Activated effector memory CD4-positive, alpha-beta T cell treated with anti-CD3 and anti-CD28 coated beads, Interleukin-2, amount 50 U/mL, for 16 hours (primary cell): Measurements from ENCODE around the gene ITGB5.
"Not testable (repeated sequence)": the region's sequence is repeated elsewhere in the genome, so short reads cannot be mapped to it uniquely, and the experiment has no call there.

Experiments used
- DNase-seq: peaks from one replicate; pipeline ENCODE4 v3.0.0-alpha.2; 2020

The ITGB5 gene

GRCh38 chr3:124833710-124834332 is 53.3 kb downstream of the ITGB5 start:
- no peak for DNase-seq

DNA sequence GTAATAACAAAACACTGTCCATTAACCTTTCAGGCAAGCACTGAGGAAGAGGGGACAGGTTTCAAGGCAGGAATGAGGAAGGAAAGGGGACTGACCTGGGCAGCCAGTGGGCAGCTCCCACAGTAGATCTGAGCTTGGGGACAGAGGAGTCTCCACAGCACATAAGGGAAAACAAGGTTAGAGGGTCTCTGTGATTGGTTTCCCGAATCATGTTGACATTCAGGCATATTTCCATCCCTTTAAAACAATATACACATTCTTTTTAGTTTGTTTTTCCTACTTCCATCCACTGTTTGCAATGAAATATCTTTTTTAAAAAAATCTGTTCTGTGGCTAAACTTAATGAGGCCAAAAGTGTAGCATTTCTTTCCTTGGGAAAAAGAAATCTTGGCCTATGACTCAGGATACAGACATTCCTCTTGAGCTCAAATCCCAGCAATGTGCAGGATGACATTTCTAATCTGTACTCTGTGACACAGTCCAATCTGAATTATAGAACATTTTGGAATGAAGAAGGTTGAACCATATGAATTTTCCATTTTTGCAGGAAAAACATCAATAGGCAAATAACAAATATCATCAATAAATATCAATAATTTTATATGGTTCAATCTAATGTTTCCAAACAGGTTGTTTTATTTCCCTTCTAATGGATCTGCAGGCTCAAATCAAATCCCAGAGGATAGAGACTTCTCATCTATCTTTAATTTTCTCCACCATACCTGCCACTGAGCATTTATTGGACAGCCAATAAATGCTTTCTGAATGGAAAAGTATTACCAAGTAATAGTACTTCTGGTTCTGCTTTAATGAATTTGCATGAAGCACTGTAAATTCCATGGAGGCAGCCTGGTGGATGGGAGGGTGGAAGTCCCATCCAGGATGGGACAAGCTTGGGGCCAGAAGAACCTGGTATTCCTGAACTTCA is 54.1 kb downstream of the ITGB5 start:
- no peak for DNase-seq

- DNase-seq = no peak
Measured at GRCh38 chr3:124831628-124832199, 55.5 kb downstream of the ITGB5 start.

GRCh38 chr3:124829819-124830554 is 57.2 kb downstream of the ITGB5 start:
- DNase-seq = no peak

GRCh38 chr3:124829178-124829818 is 57.9 kb downstream of the ITGB5 start:
- DNase-seq = no peak

- not testable (repeated sequence) for DNase-seq
Measured at GRCh38 chr3:124827476-124828206, 59.5 kb downstream of the ITGB5 start.

DNA sequence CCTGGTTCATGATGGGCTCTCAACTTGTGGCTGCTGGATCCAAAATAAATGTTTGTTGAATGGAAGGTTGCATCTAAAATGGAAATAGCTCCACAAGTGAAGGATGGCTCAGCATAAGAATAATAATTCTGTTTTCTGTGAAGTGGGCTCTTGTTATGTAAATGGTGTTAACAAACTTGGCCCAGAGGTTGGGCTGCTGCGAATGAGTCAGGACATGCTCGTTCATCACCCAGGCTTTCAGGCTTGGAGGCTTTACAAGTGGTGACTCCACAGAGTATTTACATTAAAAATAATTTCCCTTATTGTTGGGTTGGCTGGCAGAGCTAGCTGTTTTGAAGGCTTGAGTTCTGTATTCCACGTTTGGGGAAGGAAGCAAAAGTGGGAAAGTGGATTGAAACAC is 60.5 kb downstream of the ITGB5 start:
- no peak for DNase-seq

- no peak for DNase-seq
Measured at GRCh38 chr3:124824286-124824915, 62.8 kb downstream of the ITGB5 start.

DNA sequence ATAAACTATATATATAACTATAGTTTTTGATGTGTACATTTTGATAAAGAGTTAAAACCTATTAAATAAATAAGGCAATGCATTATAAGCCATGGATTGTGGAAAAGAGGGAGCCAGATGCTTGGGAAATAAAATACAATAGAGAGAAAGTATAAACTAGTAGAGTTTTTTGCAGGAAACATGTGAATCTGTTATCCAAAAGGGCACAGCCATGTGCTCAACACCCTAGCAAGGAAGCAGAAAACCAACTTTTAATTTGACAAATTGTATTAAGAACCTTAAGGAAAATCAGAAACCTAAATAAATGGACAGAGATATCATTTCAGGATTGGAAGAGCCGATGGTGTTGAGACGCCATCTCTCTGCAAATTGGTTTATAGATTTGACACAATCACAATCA is 63.5 kb downstream of the ITGB5 start:
- no peak for DNase-seq

- DNase-seq = no peak
Measured at GRCh38 chr3:124823206-124823605, 64.0 kb downstream of the ITGB5 start.

GRCh38 chr3:124821356-124821755 is 65.8 kb downstream of the ITGB5 start:
- DNase-seq = no peak

- DNase-seq = no peak
Measured at GRCh38 chr3:124818398-124819091, 68.6 kb downstream of the ITGB5 start.

DNA sequence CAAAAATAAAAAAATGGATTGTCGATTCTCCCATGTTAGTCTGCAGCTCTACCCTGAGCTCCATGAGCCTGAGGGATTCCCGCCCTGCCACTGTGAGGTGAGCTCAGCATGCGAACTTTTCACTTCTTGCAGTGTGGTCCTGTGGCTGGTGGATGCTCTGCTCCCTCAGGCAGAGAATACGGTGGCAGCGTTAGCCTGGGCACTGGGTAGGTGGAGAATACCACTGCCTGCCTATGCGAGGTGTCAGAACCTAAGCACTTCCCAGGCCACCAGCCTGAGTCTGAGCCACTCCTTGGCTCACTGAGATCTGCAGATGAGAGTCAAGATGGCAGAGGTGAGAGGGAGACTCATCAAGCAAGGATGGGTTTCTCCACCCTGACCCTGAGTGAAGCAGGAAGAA is 70.1 kb downstream of the ITGB5 start:
- DNase-seq = no peak

DNA sequence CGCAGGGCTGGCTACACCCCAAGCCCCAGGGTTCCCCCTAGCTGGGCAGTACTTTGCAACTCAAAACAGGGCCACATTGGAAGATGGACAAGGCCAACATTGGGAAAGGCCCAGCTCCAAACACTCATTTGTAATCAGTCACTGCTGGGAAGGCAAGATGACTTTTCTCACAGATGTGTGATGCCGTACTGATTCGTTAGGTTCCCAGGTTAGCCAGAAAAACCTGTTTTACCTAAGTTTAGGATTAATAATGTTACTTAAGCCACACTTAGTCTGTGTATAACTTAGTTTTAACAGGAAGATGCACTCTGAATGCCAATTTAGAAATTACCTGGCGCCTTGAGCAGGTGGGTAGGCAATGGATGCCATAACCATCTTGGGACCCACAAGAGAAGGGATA is 71.0 kb downstream of the ITGB5 start:
- DNase-seq = no peak

DNA sequence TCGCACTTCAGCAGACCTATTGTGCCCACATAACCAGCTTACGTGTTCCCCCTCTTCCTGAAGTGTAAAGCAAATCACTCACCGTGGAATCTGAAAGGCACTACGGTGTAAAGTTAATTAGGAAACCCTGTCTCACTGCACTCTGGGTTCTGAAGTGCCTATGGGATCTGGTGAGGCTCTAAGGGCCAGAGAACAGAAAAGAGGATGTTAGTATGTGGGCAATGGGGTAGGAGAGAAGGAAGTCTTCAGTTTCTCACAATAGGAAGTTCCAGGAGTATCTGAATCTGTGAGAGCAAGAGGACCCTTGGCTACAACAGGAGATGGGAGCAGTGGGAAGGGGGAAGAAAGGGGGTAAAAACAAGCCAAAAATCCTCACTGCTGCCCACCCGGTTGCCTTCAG is 71.4 kb downstream of the ITGB5 start:
- no peak for DNase-seq

GRCh38 chr3:124814620-124815421 is 72.3 kb downstream of the ITGB5 start:
- no peak for DNase-seq

GRCh38 chr3:124813541-124813940 is 73.6 kb downstream of the ITGB5 start:
- no peak for DNase-seq

DNA sequence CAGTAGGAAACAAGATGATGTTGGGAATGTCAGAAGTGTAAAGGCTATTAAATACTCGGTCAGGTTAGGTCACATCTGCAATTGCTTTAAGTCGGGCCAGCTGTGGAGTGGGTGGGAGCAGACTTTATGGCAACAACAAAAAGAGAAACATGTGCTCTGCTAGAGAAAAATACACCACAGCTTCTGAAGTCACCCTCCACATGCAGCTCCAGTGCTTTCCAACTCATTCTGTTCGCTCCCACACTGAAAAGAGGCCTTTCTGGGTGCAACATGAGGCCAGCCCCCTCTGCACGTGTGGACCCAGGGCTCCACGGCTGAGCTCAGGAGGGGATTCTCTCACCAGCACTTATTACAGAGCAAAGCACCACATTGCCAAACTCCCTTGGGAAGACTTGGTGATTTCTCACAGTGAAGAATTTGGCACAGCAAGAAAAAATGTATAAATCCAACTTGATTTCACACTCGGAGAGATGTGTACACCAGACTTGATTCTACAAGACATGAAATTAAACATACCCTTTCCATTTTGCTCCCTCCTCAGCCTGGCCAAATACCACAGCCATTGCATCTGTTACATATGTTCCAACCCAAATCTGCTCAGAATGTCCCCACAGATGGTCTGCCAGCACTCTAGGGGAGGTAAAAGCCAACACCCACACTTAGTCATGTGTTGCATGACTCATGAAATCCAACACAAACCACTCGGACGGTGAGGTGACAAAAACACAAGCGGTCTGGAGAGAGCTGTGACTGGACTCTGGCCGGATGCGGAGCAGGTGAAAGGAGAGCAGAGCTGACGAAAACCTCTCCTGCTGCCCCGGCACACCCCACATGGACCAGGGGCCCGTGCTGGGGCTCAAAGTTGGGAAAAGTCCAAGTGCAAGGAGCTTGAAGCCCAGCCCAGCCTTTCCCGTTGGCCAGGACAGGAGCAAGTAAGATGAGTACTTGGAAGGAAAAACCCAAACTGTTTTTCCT is 74.6 kb downstream of the ITGB5 start:
- DNase-seq = peak; percentile 38

- DNase-seq = no peak
Measured at GRCh38 chr3:124811436-124811835, 75.7 kb downstream of the ITGB5 start.
